Activated gamma-delta T cell treated with anti-CD3 and anti-CD28 coated beads, Interleukin-2, amount 50 U/mL, for 16 hours (primary cell): ENCODE results near the gene CYTH1.
"Not testable (repeated sequence)": the region's sequence is repeated elsewhere in the genome, so short reads cannot be mapped to it uniquely, and the experiment has no call there.

Experiments used
- DNase-seq: peaks from one replicate; pipeline ENCODE4 v3.0.0-alpha.2; 2020; ENCODE audit warnings: low read depth

Gene CYTH1

GRCh38 chr17:78787444-78787843 is 5.4 kb upstream of the CYTH1 start:
- no peak for DNase-seq

GRCh38 chr17:78785663-78786057 is 3.6 kb upstream of the CYTH1 start:
- no peak for DNase-seq

- no peak for DNase-seq
Observed at GRCh38 chr17:78785011-78785662, 3.1 kb upstream of the CYTH1 start.

- no peak for DNase-seq
Observed at GRCh38 chr17:78784352-78784751, 2.3 kb upstream of the CYTH1 start.

GRCh38 chr17:78783711-78784324 is 1.7 kb upstream of the CYTH1 start:
- DNase-seq, result no peak

- no peak for DNase-seq
Observed at GRCh38 chr17:78781104-78781892, 775 bp downstream of the CYTH1 start.

- no peak for DNase-seq
Observed at GRCh38 chr17:78780335-78780734, 1.7 kb downstream of the CYTH1 start.

- no peak for DNase-seq
Observed at GRCh38 chr17:78779850-78780249, 2.2 kb downstream of the CYTH1 start.

GRCh38 chr17:78779286-78779651 is 2.8 kb downstream of the CYTH1 start:
- not testable (repeated sequence) for DNase-seq

- no peak for DNase-seq
Observed at GRCh38 chr17:78777881-78778280, 4.2 kb downstream of the CYTH1 start.

- DNase-seq, result peak; percentile 49
Observed at GRCh38 chr17:78774956-78775571, 7.0 kb downstream of the CYTH1 start.

- DNase-seq, result no peak
Observed at GRCh38 chr17:78774453-78774852, 7.6 kb downstream of the CYTH1 start.

GRCh38 chr17:78771758-78772382 is 10.2 kb downstream of the CYTH1 start:
- DNase-seq, result no peak

- no peak for DNase-seq
Observed at GRCh38 chr17:78769196-78769773, 12.8 kb downstream of the CYTH1 start.

GRCh38 chr17:78767806-78768205 is 14.3 kb downstream of the CYTH1 start:
- DNase-seq, result no peak

- no peak for DNase-seq
Observed at GRCh38 chr17:78766743-78767294, 15.3 kb downstream of the CYTH1 start.

GRCh38 chr17:78766225-78766624 is 15.8 kb downstream of the CYTH1 start:
- no peak for DNase-seq

- no peak for DNase-seq
Observed at GRCh38 chr17:78765821-78766220, 16.3 kb downstream of the CYTH1 start.

- no peak for DNase-seq
Observed at GRCh38 chr17:78764871-78765270, 17.2 kb downstream of the CYTH1 start.

GRCh38 chr17:78763561-78763960 is 18.5 kb downstream of the CYTH1 start:
- no peak for DNase-seq

- DNase-seq, result no peak
Observed at GRCh38 chr17:78761789-78762406, 20.2 kb downstream of the CYTH1 start.
